AG04450 (cell line): Measurements from ENCODE around the gene FAM47E. TPM values are rescaled to one million over a fixed set of nuclear protein-coding genes. Genes with fewer than 3 reads are reported as not detected.

Source experiments
- CTCF ChIA-PET: fragments of 300-600, 350-600 bp; formaldehyde crosslinking; extraction: SDS; loops from one replicate; lab custom pipeline; 2022; ENCODE audit warnings: antibody characterized with exemption, inconsistent platforms; lab: Charles Lee
- POLR2A ChIA-PET: fragments of 350-600 bp; formaldehyde crosslinking; extraction: SDS; loops from one replicate; lab custom pipeline; 2021; ENCODE audit warnings: antibody characterized with exemption, inconsistent platforms; lab: Yijun Ruan, JAX
- DNase-seq: peaks from one replicate; pipeline ENCODE4 v3.0.0-alpha.2; 2011; ENCODE audit warnings: low read depth, low spot score
- H3K27ac ChIP-seq: one replicate; pipeline ENCODE4 v1.5.1; 2012; ENCODE audit warnings: low read depth, low read length, control low read depth
- H3K27me3 ChIP-seq: one replicate; pipeline ENCODE4 v1.6.0; 2012; ENCODE audit warnings: low read length; ENCODE audit not compliant: control insufficient read depth, insufficient read depth
- H3K4me3 ChIP-seq: 2 replicates; pipeline ENCODE4 v1.5.1; 2011; ENCODE audit warnings: mild to moderate bottlenecking, low read depth, low read length, control low read depth
- H3K9me3 ChIP-seq: 2 replicates; pipeline ENCODE4 v1.5.1; 2012; ENCODE audit warnings: low read length; ENCODE audit not compliant: control insufficient read depth, insufficient read depth
- CTCF ChIP-seq: IDR thresholded peaks from 2 replicates; pipeline ENCODE4 v1.5.1; 2011; ENCODE audit warnings: low read depth, low read length, control low read depth, inconsistent platforms
- polyA plus RNA-seq: library from polyadenylated mRNA; depleted of rRNA; stranded (reverse); fragments of >200 nt; gene quantifications from 2 replicates; pipeline ENCODE4 v1.2.3, GENCODE V29; 2011

FAM47E gene
- polyA plus RNA-seq, 1 experiment = 0.06 TPM

GRCh38 chr4:76309939-76310550 is 58.5 kb downstream of the FAM47E start:
- Histone ChIP-seq H3K4me3 (no peak overlapping the region), H3K27ac (no peak overlapping the region), H3K27me3 (no peaks in the 10 kb centered on the region), H3K9me3 (no peaks in the 10 kb centered on the region; the same call in 1 of the 2 replicates)
- ChIA-PET CTCF (no interaction called here), POLR2A (no interaction called here)
- TF ChIP-seq CTCF = no peak
- no peak for DNase-seq

GRCh38 chr4:76310683-76311082 is 59.2 kb downstream of the FAM47E start:
- POLR2A ChIA-PET = no interaction called here
- Histone ChIP-seq H3K27me3 (no peaks in the 10 kb centered on the region), H3K27ac (no peak overlapping the region), H3K9me3 (no peaks in the 10 kb centered on the region; the same call in 1 of the 2 replicates), H3K4me3 (no peak overlapping the region)
- DNase-seq = no peak
- no peak for TF ChIP-seq CTCF
- CTCF ChIA-PET = no interaction called here

- H3K27me3 ChIP-seq = no peaks in the 10 kb centered on the region
- H3K27ac ChIP-seq = no peak overlapping the region
- ChIA-PET POLR2A (no interaction called here), CTCF (no interaction called here)
- no peak overlapping the region for H3K4me3 ChIP-seq
- no peak for DNase-seq
- TF ChIP-seq CTCF = no peak
- H3K9me3 ChIP-seq = no peaks in the 10 kb centered on the region
Observed at GRCh38 chr4:76311896-76312331, 60.4 kb downstream of the FAM47E start.

- Histone ChIP-seq H3K4me3 (no peak overlapping the region), H3K9me3 (no peaks in the 10 kb centered on the region), H3K27me3 (no peaks in the 10 kb centered on the region), H3K27ac (no peak overlapping the region)
- ChIA-PET CTCF (interaction anchor here (1.1 kb wide), 1 partner anchor 133 kb away, joined by 6 read pairs; no protein-coding TSS in a partner anchor), POLR2A (interaction anchor here (0.6 kb wide), 1 partner anchor 24 kb away, joined by 9 read pairs; no protein-coding TSS in a partner anchor)
- TF ChIP-seq CTCF = no peak
- no peak for DNase-seq
Observed at GRCh38 chr4:76312457-76312856, 60.9 kb downstream of the FAM47E start.

GRCh38 chr4:76313547-76313946 is 62.0 kb downstream of the FAM47E start:
- Histone ChIP-seq H3K27ac (no peak overlapping the region), H3K27me3 (no peaks in the 10 kb centered on the region), H3K4me3 (no peak overlapping the region), H3K9me3 (no peaks in the 10 kb centered on the region)
- CTCF ChIA-PET = interaction anchor here (0.5 to 1.1 kb wide), 2 partner anchors 134 to 1386 kb away, joined by 3 to 6 read pairs; no protein-coding TSS in a partner anchor
- POLR2A ChIA-PET = interaction anchor here (0.6 kb wide), 1 partner anchor 189 kb away, joined by 3 read pairs; no protein-coding TSS in a partner anchor
- DNase-seq = no peak
- no peak for TF ChIP-seq CTCF
